ENCODE data around the gene AVEN.

GRCh38 chr15:33871980-33872379 is 167.0 kb downstream of the AVEN start:
- TF ChIP-seq CTCF (IDR thresholded peaks at IDR 0.05): no peak
- no peak for TF ChIP-seq POLR2A (IDR thresholded peaks at IDR 0.05)

All from thyroid gland (tissue), 4 donors.